OCI-LY1 (cell line): ENCODE results near the gene AKT1S1.

Source experiments
- H2AFZ ChIP-seq: fragments of 200-600 bp; sonication (generic), shearing (Covaris generic); 2 replicates; pipeline ENCODE4 v1.6.0; 2014; ENCODE audit warnings: antibody characterized with exemption, mild to moderate bottlenecking, low read length
- H3F3A ChIP-seq: fragments of 200-600 bp; sonication (generic), shearing (Covaris generic); 2 replicates; pipeline ENCODE4 v1.6.0; 2014; ENCODE audit warnings: mild to moderate bottlenecking, antibody characterized with exemption, low read length, moderate library complexity; ENCODE audit not compliant: insufficient read depth
- H3K27ac ChIP-seq: fragments of 200-600 bp; sonication (generic); 2 replicates; pipeline ENCODE4 v1.5.1; 2014; ENCODE audit warnings: low read length, mixed run types, mild to moderate bottlenecking, low read depth; ENCODE audit not compliant: poor library complexity, severe bottlenecking
- H3K27me3 ChIP-seq: fragments of 200-600 bp; sonication (generic); 2 replicates; pipeline ENCODE4 v1.6.0; 2014; ENCODE audit warnings: antibody characterized with exemption, mild to moderate bottlenecking, low read length, moderate library complexity; ENCODE audit not compliant: insufficient read depth
- H3K36me3 ChIP-seq: fragments of 200-600 bp; sonication (generic); 2 replicates; pipeline ENCODE4 v1.6.1; 2014; ENCODE audit warnings: mild to moderate bottlenecking, antibody characterized with exemption, low read length, moderate library complexity, mixed read lengths; ENCODE audit not compliant: insufficient read depth
- H3K4me1 ChIP-seq: fragments of 200-600 bp; sonication (generic); 2 replicates; pipeline ENCODE4 v1.5.1; 2014; ENCODE audit warnings: mild to moderate bottlenecking, low read length, moderate library complexity; ENCODE audit not compliant: insufficient read depth, severe bottlenecking
- H3K4me2 ChIP-seq: fragments of 200-600 bp; sonication (generic), shearing (Covaris generic); 2 replicates; pipeline ENCODE4 v1.6.1; 2014; ENCODE audit warnings: low read length
- H3K4me3 ChIP-seq: fragments of 200-600 bp; sonication (generic); 2 replicates; pipeline ENCODE4 v1.5.1; 2014; ENCODE audit warnings: low read length, low read depth, mild to moderate bottlenecking, mixed read lengths; ENCODE audit not compliant: poor library complexity, severe bottlenecking
- H3K79me2 ChIP-seq: fragments of 200-600 bp; shearing (Covaris generic); 2 replicates; pipeline ENCODE4 v1.6.1; 2016; ENCODE audit warnings: mixed run types, low read length, mixed read lengths; ENCODE audit not compliant: insufficient read depth
- H3K9ac ChIP-seq: fragments of 200-600 bp; sonication (generic), shearing (Covaris generic); 2 replicates; pipeline ENCODE4 v1.6.1; 2014; ENCODE audit warnings: mild to moderate bottlenecking, low read length, mixed read lengths
- H3K9me2 ChIP-seq: fragments of 200-600 bp; sonication (generic), shearing (Covaris generic); 2 replicates; pipeline ENCODE4 v1.6.1; 2014; ENCODE audit warnings: low read depth, mild to moderate bottlenecking, low read length, mixed read lengths
- H3K9me3 ChIP-seq: fragments of 200-600 bp; shearing (Covaris generic); 2 replicates; pipeline ENCODE4 v1.6.1; 2014; ENCODE audit warnings: low read length, mixed read lengths
- H4K20me1 ChIP-seq: fragments of 200-600 bp; sonication (generic), shearing (Covaris generic); 2 replicates; pipeline ENCODE4 v1.6.0; 2016; ENCODE audit warnings: mild to moderate bottlenecking, low read length; ENCODE audit not compliant: insufficient read depth
- EZH2 ChIP-seq: fragments of 200-600 bp; sonication (generic), shearing (Covaris generic); IDR thresholded peaks from 2 replicates; pipeline ENCODE4 v1.8.0; 2017; ENCODE audit warnings: borderline replicate concordance, mixed run types, mild to moderate bottlenecking, antibody characterized with exemption, low read length, moderate library complexity, mixed read lengths
- TF ChIP-seq, protein P1 (sequence below): fragments of 200-600 bp; sonication (generic), shearing (Covaris generic); IDR thresholded peaks from 2 replicates; pipeline ENCODE4 v1.5.1; 2017; ENCODE audit warnings: mild to moderate bottlenecking, antibody characterized with exemption, low read length, moderate library complexity, mixed read lengths

AKT1S1 gene

DNA sequence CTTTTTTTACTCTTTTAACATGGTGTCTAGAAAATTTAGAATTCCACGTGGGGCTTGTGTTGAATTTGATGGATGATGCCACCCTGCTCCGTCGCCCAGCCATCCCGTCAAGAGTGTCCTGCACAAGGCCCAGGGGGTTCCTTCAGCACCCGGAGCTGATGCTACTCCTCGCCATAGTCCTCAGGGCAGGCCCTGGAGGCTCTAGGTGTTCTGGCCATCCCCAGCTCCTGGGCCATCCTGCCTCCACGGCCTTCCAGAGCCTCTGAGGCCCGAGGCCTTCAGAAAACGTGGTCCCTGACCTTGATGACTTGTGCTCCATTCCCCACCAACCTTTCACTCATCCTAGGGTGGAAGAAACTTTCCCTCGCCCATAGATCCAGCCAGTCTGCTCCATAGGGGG is 3.3 kb downstream of the AKT1S1 start:
- Histone ChIP-seq H3K4me2 (no peak overlapping the region), H3K4me3 (no peak overlapping the region), H3K36me3 (peaks cover 16% of the 10 kb centered on the region), H2AFZ (no peak overlapping the region), H3F3A (no peaks in the 10 kb centered on the region), H3K27ac (no peak overlapping the region), H3K27me3 (no peaks in the 10 kb centered on the region), H4K20me1 (no peaks in the 10 kb centered on the region), H3K4me1 (peaks cover 40% of the 10 kb centered on the region), H3K9ac (no peak overlapping the region), H3K9me2 (no peaks in the 10 kb centered on the region), H3K9me3 (no peaks in the 10 kb centered on the region), H3K79me2 (peaks cover 8% of the 10 kb centered on the region)
- TF ChIP-seq, protein P1, sequence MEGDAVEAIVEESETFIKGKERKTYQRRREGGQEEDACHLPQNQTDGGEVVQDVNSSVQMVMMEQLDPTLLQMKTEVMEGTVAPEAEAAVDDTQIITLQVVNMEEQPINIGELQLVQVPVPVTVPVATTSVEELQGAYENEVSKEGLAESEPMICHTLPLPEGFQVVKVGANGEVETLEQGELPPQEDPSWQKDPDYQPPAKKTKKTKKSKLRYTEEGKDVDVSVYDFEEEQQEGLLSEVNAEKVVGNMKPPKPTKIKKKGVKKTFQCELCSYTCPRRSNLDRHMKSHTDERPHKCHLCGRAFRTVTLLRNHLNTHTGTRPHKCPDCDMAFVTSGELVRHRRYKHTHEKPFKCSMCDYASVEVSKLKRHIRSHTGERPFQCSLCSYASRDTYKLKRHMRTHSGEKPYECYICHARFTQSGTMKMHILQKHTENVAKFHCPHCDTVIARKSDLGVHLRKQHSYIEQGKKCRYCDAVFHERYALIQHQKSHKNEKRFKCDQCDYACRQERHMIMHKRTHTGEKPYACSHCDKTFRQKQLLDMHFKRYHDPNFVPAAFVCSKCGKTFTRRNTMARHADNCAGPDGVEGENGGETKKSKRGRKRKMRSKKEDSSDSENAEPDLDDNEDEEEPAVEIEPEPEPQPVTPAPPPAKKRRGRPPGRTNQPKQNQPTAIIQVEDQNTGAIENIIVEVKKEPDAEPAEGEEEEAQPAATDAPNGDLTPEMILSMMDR = no peak
- TF ChIP-seq EZH2 = no peak

- peaks cover 33% of the 10 kb centered on the region for H3K4me1 ChIP-seq
- peaks cover 8% of the 10 kb centered on the region for H3K79me2 ChIP-seq
- no peaks in the 10 kb centered on the region for H3K9me2 ChIP-seq
- H2AFZ ChIP-seq = no peak overlapping the region
- no peak overlapping the region for H3K27ac ChIP-seq
- peaks cover 16% of the 10 kb centered on the region for H3K36me3 ChIP-seq
- no peak overlapping the region for H3K4me2 ChIP-seq
- H4K20me1 ChIP-seq = no peaks in the 10 kb centered on the region
- TF ChIP-seq, protein P1 = no peak
- no peak for TF ChIP-seq EZH2
- H3K9me3 ChIP-seq = no peaks in the 10 kb centered on the region
- no peaks in the 10 kb centered on the region for H3K27me3 ChIP-seq
- no peak overlapping the region for H3K4me3 ChIP-seq
- no peaks in the 10 kb centered on the region for H3F3A ChIP-seq
- no peak overlapping the region for H3K9ac ChIP-seq
Observed at GRCh38 chr19:49873129-49873521, 4.0 kb downstream of the AKT1S1 start.

DNA sequence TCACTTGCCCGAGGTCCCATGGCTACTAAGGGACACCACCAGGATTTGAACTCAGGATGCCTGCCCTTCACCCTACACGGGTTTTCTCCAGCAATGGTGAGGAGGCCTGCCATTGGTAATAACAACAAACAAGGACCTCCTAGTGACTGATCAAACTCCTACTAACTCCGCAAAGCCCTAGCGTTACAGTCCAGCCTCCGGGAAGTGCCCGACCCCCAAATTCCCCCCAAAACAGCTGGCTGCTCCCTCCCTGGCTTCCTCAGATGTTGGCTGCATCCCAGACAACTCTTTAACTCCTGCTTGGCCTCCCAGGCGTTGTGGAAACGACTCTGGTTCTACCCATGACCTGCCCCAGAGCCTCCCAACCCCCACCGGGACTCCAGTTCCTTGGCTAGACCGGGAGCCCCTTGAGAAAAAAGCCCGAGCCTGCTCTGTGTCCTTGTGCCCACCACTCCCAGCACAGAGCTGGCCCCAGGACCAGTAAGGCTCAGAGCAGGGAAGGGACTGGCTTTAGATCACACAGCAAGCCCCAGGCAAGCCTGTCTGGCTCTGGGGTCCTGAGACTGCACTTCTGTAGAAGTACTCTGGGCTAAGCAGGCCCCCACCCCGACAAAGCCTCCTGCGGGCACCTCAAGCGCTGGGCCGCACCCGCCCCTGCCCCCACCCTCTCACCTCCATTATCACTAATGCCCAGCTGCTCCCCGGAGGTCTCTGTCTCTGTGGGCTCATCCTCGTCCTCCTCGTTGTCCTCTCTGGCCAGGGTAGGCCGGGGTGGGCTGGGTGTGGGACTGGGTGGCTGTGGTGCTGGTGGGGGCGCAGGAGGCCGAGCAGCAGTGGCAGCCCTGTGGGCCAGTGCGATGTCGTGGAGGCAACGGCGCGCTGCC is 4.7 kb downstream of the AKT1S1 start:
- Histone ChIP-seq H3K27ac (peak overlapping the region; percentile 10), H3K4me1 (peaks cover 38% of the 10 kb centered on the region), H3K9me2 (no peaks in the 10 kb centered on the region), H3F3A (no peaks in the 10 kb centered on the region), H3K79me2 (peaks cover 8% of the 10 kb centered on the region), H4K20me1 (no peaks in the 10 kb centered on the region), H3K27me3 (no peaks in the 10 kb centered on the region), H3K9me3 (no peaks in the 10 kb centered on the region), H3K36me3 (peaks cover 16% of the 10 kb centered on the region), H3K4me3 (no peak overlapping the region), H2AFZ (no peak overlapping the region), H3K4me2 (no peak overlapping the region), H3K9ac (no peak overlapping the region)
- TF ChIP-seq, protein P1 = no peak
- no peak for TF ChIP-seq EZH2
